Left ventricle myocardium inferior (tissue), 1 donor: ENCODE data around the gene CLMN. TPM values are rescaled to one million over a fixed set of nuclear protein-coding genes. Genes with fewer than 3 reads are reported as not detected.

Source experiments
- DNase-seq: peaks from one replicate; pipeline ENCODE4 v3.0.0-alpha.2; 2020
- H3K27ac ChIP-seq: fragments of 200-600 bp; replicated peaks from 2 replicates; pipeline ENCODE4 v1.8.0; 2021
- H3K27me3 ChIP-seq: fragments of 200-600 bp; 2 replicates; pipeline ENCODE4 v1.8.0; 2021; ENCODE audit warnings: low read depth
- H3K36me3 ChIP-seq: fragments of 200-600 bp; 2 replicates; pipeline ENCODE4 v1.8.0; 2021
- H3K4me1 ChIP-seq: fragments of 200-600 bp; 2 replicates; pipeline ENCODE4 v1.8.0; 2021
- H3K4me3 ChIP-seq: fragments of 200-600 bp; 2 replicates; pipeline ENCODE4 v1.8.0; 2021; ENCODE audit warnings: mild to moderate bottlenecking, moderate library complexity
- H3K9me3 ChIP-seq: fragments of 200-600 bp; replicated peaks from 2 replicates; pipeline ENCODE4 v1.8.0; 2021
- CTCF ChIP-seq: fragments of 200-600 bp; IDR thresholded peaks from 2 replicates; pipeline ENCODE4 v1.8.0; 2021; ENCODE audit warnings: antibody characterized with exemption, mild to moderate bottlenecking, borderline replicate concordance
- intact Hi-C: fragments of 100-400 bp; cut with micrococcal nuclease; formaldehyde crosslinking; loops from one replicate; pipeline ENCODE4 v1.11.0; 2022
- total RNA-seq: library from RNA; stranded (reverse); fragmentation: NEBNext Ultra II Directional; extraction: Animal tissue kit (Norgen Biotek cat#: 25700); gene quantifications from one replicate; pipeline ENCODE4 v1.2.1, GENCODE V29; 2021
- donor health status: DM: no; HTN: yes; CAD: no; lungs with severe emphysema.

The CLMN gene
- total RNA-seq, 1 donor from 2014 or later, result 3.7 TPM

- H3K36me3 ChIP-seq, result no peaks in the 10 kb centered on the region
- H3K27ac ChIP-seq, result peak overlapping the region; percentile 44
- DNase-seq, result no peak
- H3K4me1 ChIP-seq, result peaks cover 35% of the 10 kb centered on the region
- H3K9me3 ChIP-seq, result no peaks in the 10 kb centered on the region
- TF ChIP-seq CTCF, result no peak
- H3K4me3 ChIP-seq, result no peak overlapping the region
- intact Hi-C loops, result no loop called here
- no peaks in the 10 kb centered on the region for H3K27me3 ChIP-seq
Observed at GRCh38 chr14:95301527-95302187, 18.1 kb downstream of the CLMN start.

- peaks cover 31% of the 10 kb centered on the region for H3K4me1 ChIP-seq
- H3K4me3 ChIP-seq, result no peak overlapping the region
- no peaks in the 10 kb centered on the region for H3K36me3 ChIP-seq
- TF ChIP-seq CTCF, result no peak
- H3K27ac ChIP-seq, result peak overlapping the region; percentile 50
- intact Hi-C loops, result no loop called here
- peaks cover 3% of the 10 kb centered on the region for H3K9me3 ChIP-seq
- H3K27me3 ChIP-seq, result no peaks in the 10 kb centered on the region
- no peak for DNase-seq
Observed at GRCh38 chr14:95300697-95301526, 18.8 kb downstream of the CLMN start.

- peaks cover 9% of the 10 kb centered on the region for H3K9me3 ChIP-seq
- DNase-seq, result no peak
- H3K36me3 ChIP-seq, result no peaks in the 10 kb centered on the region
- H3K4me3 ChIP-seq, result no peak overlapping the region
- H3K4me1 ChIP-seq, result peaks cover 31% of the 10 kb centered on the region
- no peak for TF ChIP-seq CTCF
- peak overlapping the region; percentile 50 for H3K27ac ChIP-seq
- intact Hi-C loops, result no loop called here
- H3K27me3 ChIP-seq, result no peaks in the 10 kb centered on the region
Observed at GRCh38 chr14:95300002-95300696, 19.6 kb downstream of the CLMN start.

DNA sequence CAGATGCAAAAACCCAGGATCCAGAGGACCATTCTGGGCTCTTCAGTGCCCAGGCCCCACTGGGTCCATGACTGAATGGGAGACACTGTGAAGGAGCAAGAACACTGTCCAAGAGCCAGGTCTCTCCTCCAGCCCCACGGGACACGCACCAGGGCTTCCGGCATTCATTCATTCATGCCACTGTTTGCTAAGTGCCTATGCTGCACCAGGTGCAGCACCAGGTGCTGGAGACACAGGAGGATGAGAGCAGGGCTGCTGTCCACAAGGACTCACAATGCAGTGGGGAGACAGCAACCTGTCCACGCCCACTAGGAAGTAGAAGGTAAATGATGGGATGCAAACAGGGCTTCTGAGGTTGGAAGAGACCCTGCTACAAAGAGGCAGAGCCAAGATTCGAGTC lies 20.4 kb downstream of the CLMN start:
- no peak for TF ChIP-seq CTCF
- H3K36me3 ChIP-seq, result no peaks in the 10 kb centered on the region
- intact Hi-C loops, result no loop called here

DNA sequence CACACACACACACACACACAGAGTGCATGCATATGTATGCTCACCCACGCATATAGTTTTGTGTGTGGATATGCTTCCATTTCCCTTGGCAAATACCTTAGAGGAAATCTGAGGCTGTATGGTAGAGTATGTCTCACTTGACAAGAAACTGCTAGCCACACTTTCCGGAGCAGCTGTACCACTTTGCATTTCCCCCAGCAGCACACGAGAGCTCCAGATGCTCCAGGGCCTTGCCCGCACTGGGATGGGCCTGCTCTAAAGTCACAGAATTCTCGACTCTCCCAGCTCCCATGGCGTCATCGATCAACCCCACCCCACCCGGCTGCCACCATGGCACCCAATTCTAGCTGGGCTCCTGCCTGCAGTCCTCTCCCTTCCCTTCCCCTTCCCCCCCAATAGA lies 21.9 kb downstream of the CLMN start:
- TF ChIP-seq CTCF, result no peak
- Histone ChIP-seq H3K9me3 (peaks cover 14% of the 10 kb centered on the region), H3K4me1 (peaks cover 16% of the 10 kb centered on the region), H3K36me3 (no peaks in the 10 kb centered on the region), H3K4me3 (no peak overlapping the region), H3K27ac (no peak overlapping the region), H3K27me3 (no peaks in the 10 kb centered on the region)
- no peak for DNase-seq
- intact Hi-C loops, result no loop called here

More for the DNA sequence above, 20.4 kb downstream of the CLMN start:
- Histone ChIP-seq H3K4me3 (no peak overlapping the region), H3K9me3 (peaks cover 14% of the 10 kb centered on the region), H3K27ac (no peak overlapping the region), H3K4me1 (peaks cover 31% of the 10 kb centered on the region), H3K27me3 (no peaks in the 10 kb centered on the region)
- no peak for DNase-seq
